GM12864 (cell line): ENCODE data around the gene CDKAL1.
"Not testable (repeated sequence)": the region's sequence is repeated elsewhere in the genome, so short reads cannot be mapped to it uniquely, and the experiment has no call there.

Experiments used
- DNase-seq: peaks from one replicate; pipeline ENCODE4 v3.0.0-alpha.2; 2011; ENCODE audit warnings: low read depth
- H3K4me3 ChIP-seq: 2 replicates; pipeline ENCODE4 v1.5.1; 2011; ENCODE audit warnings: mild to moderate bottlenecking, low read depth, low read length, control low read depth
- TF ChIP-seq, protein P1 (sequence below): IDR thresholded peaks from 2 replicates; pipeline ENCODE4 v1.5.1; 2011; ENCODE audit warnings: low read depth, mild to moderate bottlenecking, moderate library complexity, low read length, control low read depth, inconsistent platforms; ENCODE audit errors: missing control alignments

Gene CDKAL1

DNA sequence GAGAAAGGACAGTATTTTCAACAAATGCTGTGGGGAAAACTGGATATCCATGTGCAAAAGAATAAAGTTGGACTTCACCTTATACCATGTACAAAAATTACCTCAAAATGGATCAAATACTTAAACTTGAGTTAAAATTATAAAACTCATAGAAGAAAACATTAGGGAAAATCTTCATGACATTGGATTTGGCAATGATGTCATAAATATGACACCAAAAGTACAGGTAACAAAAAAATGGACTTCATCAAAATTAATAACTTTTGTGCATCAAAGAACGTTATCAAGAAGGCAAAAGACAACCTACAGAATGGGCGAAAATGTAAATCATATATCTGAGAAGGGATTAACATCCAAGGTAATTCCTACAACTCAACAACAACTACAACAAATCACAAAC lies 704.0 kb downstream of the CDKAL1 start:
- H3K4me3 ChIP-seq: no peak overlapping the region
- DNase-seq: no peak
- TF ChIP-seq, protein P1, sequence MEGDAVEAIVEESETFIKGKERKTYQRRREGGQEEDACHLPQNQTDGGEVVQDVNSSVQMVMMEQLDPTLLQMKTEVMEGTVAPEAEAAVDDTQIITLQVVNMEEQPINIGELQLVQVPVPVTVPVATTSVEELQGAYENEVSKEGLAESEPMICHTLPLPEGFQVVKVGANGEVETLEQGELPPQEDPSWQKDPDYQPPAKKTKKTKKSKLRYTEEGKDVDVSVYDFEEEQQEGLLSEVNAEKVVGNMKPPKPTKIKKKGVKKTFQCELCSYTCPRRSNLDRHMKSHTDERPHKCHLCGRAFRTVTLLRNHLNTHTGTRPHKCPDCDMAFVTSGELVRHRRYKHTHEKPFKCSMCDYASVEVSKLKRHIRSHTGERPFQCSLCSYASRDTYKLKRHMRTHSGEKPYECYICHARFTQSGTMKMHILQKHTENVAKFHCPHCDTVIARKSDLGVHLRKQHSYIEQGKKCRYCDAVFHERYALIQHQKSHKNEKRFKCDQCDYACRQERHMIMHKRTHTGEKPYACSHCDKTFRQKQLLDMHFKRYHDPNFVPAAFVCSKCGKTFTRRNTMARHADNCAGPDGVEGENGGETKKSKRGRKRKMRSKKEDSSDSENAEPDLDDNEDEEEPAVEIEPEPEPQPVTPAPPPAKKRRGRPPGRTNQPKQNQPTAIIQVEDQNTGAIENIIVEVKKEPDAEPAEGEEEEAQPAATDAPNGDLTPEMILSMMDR: no peak

DNA sequence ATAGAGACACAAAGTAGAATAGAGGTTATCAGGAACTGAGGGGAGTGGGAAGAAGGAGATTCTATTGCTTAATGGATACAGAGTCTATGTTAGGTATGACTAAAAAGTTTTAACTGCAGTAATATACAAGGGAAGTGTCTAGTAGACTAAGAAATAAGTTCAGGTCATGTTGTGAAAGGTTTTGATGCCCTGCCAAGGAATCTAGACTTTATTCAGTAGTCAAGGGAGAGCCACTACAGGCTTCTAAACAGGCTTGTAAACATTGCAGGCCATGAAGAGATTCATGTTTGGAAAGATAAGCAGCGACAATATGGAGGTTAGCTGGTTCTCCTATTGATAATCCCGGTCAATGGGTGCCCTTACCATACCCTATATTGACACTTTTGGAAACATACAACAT lies 706.5 kb downstream of the CDKAL1 start:
- TF ChIP-seq, protein P1: no peak
- DNase-seq: no peak
- no peak overlapping the region for H3K4me3 ChIP-seq

DNA sequence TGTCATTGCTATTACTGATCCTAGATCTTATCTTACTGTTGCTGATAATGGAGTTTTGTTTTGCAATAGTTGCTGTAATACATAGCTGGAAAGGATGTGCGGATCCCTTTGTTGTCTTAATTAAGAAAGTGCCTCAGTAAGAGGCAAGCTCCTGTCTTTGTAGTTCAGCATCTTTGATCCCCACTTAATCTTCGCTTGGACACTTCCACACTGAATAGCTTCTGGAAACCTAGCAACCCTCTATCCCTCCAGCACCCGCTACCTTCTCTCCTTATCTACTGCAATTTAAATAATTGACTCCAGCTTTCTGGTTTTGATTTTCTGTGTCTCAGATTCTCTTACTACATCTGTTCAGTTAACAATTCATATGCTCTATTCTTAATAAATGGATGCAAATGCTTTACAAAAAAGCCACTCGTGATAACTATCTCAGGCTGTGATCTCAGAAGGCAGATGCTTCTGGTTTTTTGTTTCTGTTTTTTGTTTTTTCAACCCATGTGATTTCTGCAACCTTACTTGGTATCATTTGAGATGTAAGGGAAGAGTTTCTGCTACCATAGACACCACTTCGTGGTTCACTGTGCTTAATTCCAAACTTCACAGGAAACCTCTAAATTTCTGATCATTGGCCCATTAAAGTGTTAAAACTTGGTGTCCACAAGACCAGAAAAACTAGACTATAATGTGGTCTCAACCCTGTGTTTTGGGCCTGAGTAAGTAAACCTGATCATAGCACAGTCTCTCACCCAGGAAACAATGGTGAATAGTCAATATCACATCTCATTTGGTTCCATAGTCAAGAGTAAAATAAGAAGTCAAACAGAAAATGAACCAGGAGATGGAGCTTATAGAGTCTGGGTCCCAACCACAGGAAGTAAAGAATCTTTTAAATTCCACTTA lies 707.2 kb downstream of the CDKAL1 start:
- TF ChIP-seq, protein P1: no peak
- DNase-seq: no peak

DNA sequence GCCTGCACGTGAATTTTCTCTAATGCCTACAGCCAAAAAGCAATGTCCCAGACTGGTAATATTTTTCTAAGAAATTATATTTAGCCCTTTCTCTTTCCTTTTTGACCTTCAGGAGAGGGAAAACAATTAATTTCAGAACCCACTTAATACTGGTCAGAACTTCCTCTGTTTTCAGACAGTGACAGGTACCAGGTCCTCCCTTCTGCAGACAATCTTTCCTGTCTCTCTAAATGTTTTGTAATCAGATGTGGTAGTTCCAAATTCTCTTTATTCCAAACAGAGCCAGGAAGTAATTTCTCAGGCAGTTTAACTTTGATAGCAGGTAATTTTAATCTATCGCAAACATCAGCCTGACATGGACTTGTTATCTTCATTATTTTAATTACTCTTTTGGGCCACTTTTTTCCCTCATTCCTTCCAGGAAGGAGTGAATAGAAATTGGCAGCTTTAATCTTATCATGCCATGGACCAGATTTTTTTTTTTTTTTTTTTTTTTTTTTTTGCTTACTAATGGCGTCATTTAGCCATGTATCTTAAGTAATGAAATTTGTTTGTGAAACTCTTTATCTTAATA lies 710.7 kb downstream of the CDKAL1 start:
- no peak for DNase-seq
- TF ChIP-seq, protein P1: no peak
- no peak overlapping the region for H3K4me3 ChIP-seq

More for the DNA sequence above, 707.2 kb downstream of the CDKAL1 start:
- no peak overlapping the region for H3K4me3 ChIP-seq

DNA sequence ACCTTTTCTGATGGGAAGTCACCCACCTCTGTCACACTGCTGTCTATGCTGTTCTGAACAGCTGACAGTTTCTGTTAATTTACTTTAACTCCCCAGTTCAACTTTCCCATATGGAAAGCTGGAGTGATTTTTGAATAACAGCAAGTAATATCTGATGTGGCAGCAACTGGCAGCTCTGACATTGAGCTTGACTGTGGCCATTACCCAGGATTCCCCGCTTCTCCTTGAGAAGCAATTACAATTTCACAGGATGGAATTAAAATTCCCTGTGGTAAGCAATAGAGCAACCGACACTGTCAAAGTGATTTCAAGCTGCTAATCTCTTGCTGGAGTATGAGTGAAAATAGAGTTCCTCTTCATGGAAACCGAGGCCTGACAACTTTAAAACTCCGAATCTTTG lies 711.2 kb downstream of the CDKAL1 start:
- H3K4me3 ChIP-seq: no peak overlapping the region
- no peak for DNase-seq
- TF ChIP-seq, protein P1: no peak

DNA sequence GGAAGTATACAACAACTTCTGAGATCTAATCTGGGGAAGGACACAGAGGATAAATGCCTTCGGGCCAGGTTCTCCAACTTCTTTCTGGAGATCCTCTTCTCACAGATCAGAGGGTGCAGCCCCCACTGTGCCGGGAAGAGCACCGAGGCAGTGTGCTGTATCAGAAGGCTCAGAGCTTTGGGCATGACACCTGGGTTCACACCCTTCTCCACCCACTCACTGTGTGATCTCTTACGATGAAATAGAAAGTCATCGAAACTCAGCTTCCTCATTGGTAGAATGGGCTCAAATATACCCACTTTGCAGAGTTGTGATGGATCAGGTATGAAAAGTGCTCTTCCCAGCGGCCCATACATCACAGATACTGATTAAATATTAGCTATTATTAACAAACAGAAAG lies 711.8 kb downstream of the CDKAL1 start:
- TF ChIP-seq, protein P1: no peak
- DNase-seq: no peak
- no peak overlapping the region for H3K4me3 ChIP-seq

DNA sequence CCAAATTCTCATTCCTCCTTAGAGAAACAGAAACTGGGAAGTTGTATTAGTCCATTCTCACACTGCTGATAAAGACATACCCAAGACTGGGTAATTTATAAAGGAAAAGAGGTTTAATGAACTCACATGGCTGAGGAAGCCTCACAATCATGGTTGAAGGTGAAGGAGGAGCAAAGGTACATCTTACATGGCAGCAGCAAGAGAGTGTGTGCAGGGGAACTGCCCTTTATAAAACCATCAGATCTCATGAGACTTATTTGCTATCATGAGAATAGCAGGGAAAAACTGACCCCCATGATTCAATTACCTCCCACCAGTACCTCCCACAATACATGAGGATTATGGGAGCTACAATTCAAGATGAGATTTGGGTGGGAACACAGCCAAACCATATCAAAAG lies 720.2 kb downstream of the CDKAL1 start:
- not testable (repeated sequence) for H3K4me3 ChIP-seq, DNase-seq
